ENCODE measurements around the gene RBM47. TPM values are rescaled to one million over a fixed set of nuclear protein-coding genes. Genes with fewer than 3 reads are reported as not detected.
"Not testable (repeated sequence)": the region's sequence is repeated elsewhere in the genome, so short reads cannot be mapped to it uniquely, and the experiment has no call there.

The RBM47 gene
- total RNA-seq, 1 donor from 2014 or later = 0.11 TPM

GRCh38 chr4:40559585-40560465 lies 69.8 kb downstream of the RBM47 start:
- Mint-ChIP-seq H3K9me3 (ENCODE audit: unreplicated experiment) (no peaks in the 10 kb centered on the region), H3K4me3 (ENCODE audit: unreplicated experiment) (no peak overlapping the region), H3K4me1 (ENCODE audit: unreplicated experiment) (no peaks in the 10 kb centered on the region), H3K36me3 (ENCODE audit: unreplicated experiment) (no peaks in the 10 kb centered on the region), H3K27ac (ENCODE audit: unreplicated experiment) (no peak overlapping the region), H3K27me3 (ENCODE audit: unreplicated experiment) (peaks cover 9% of the 10 kb centered on the region)
- no peak for DNase-seq (ENCODE audit: extremely low spot score, unreplicated experiment)
- TF ChIP-seq CTCF (IDR thresholded peaks at IDR 0.05) = no peak

- Mint-ChIP-seq H3K9me3 (ENCODE audit: unreplicated experiment) (no peaks in the 10 kb centered on the region), H3K4me1 (ENCODE audit: unreplicated experiment) (no peaks in the 10 kb centered on the region), H3K36me3 (ENCODE audit: unreplicated experiment) (no peaks in the 10 kb centered on the region), H3K4me3 (ENCODE audit: unreplicated experiment) (no peak overlapping the region), H3K27ac (ENCODE audit: unreplicated experiment) (no peak overlapping the region), H3K27me3 (ENCODE audit: unreplicated experiment) (peaks cover 9% of the 10 kb centered on the region)
- no peak for DNase-seq (ENCODE audit: extremely low spot score, unreplicated experiment)
- no peak for TF ChIP-seq CTCF (IDR thresholded peaks at IDR 0.05)
Measured at GRCh38 chr4:40557736-40558135, 71.9 kb downstream of the RBM47 start.

GRCh38 chr4:40555176-40555900 lies 74.3 kb downstream of the RBM47 start:
- H3K4me1 Mint-ChIP-seq (ENCODE audit: unreplicated experiment) = peaks cover 7% of the 10 kb centered on the region
- no peaks in the 10 kb centered on the region for H3K9me3 Mint-ChIP-seq (ENCODE audit: unreplicated experiment)
- H3K27me3 Mint-ChIP-seq (ENCODE audit: unreplicated experiment) = peaks cover 13% of the 10 kb centered on the region
- TF ChIP-seq CTCF (IDR thresholded peaks at IDR 0.05) = no peak
- no peak overlapping the region for H3K27ac Mint-ChIP-seq (ENCODE audit: unreplicated experiment)
- DNase-seq (ENCODE audit: extremely low spot score, unreplicated experiment) = no peak
- no peak overlapping the region for H3K4me3 Mint-ChIP-seq (ENCODE audit: unreplicated experiment)
- no peaks in the 10 kb centered on the region for H3K36me3 Mint-ChIP-seq (ENCODE audit: unreplicated experiment)

- H3K4me1 Mint-ChIP-seq (ENCODE audit: unreplicated experiment); H3K36me3 Mint-ChIP-seq (ENCODE audit: unreplicated experiment); H3K9me3 Mint-ChIP-seq (ENCODE audit: unreplicated experiment); H3K27ac Mint-ChIP-seq (ENCODE audit: unreplicated experiment); H3K27me3 Mint-ChIP-seq (ENCODE audit: unreplicated experiment); DNase-seq (ENCODE audit: extremely low spot score, unreplicated experiment); H3K4me3 Mint-ChIP-seq (ENCODE audit: unreplicated experiment): not testable (repeated sequence)
Measured at GRCh38 chr4:40554641-40555040, 75.0 kb downstream of the RBM47 start.

- no peak for DNase-seq (ENCODE audit: extremely low spot score, unreplicated experiment)
- no peak for TF ChIP-seq CTCF (IDR thresholded peaks at IDR 0.05)
- H3K9me3 Mint-ChIP-seq (ENCODE audit: unreplicated experiment) = no peaks in the 10 kb centered on the region
- no peak overlapping the region for H3K27ac Mint-ChIP-seq (ENCODE audit: unreplicated experiment)
- peaks cover 7% of the 10 kb centered on the region for H3K4me1 Mint-ChIP-seq (ENCODE audit: unreplicated experiment)
- H3K36me3 Mint-ChIP-seq (ENCODE audit: unreplicated experiment) = no peaks in the 10 kb centered on the region
- no peak overlapping the region for H3K4me3 Mint-ChIP-seq (ENCODE audit: unreplicated experiment)
- peaks cover 4% of the 10 kb centered on the region for H3K27me3 Mint-ChIP-seq (ENCODE audit: unreplicated experiment)
Measured at GRCh38 chr4:40553995-40554394, 75.7 kb downstream of the RBM47 start.

All from osteocyte (in vitro differentiated cells).